ENCODE data around the gene GARIN5B.
"Not testable (repeated sequence)": the region's sequence is repeated elsewhere in the genome, so short reads cannot be mapped to it uniquely, and the experiment has no call there.

The GARIN5B gene

GRCh38 chr19:55362990-55363716 is at the start of gene GARIN5B:
GARIN5B (minus strand) TSS chr19:55363260; CDS start chr19:55363066, 194 bp downstream.
- no peak for DNase-seq (ENCODE audit: low read depth in 2 of 2)

- no peak for DNase-seq (ENCODE audit: low read depth in 2 of 2)
Measured at GRCh38 chr19:55410168-55410567, 47.1 kb upstream of the GARIN5B start.

GRCh38 chr19:55409179-55409578 is 46.1 kb upstream of the GARIN5B start:
- DNase-seq (ENCODE audit: low read depth in 2 of 2) = not testable (repeated sequence)

- DNase-seq (ENCODE audit: low read depth in 2 of 2) = no peak
Measured at GRCh38 chr19:55408533-55408872, 45.4 kb upstream of the GARIN5B start.

GRCh38 chr19:55407800-55408532 is 44.9 kb upstream of the GARIN5B start:
- DNase-seq (ENCODE audit: low read depth in 2 of 2) = peak; percentile 94 to 95

GRCh38 chr19:55407550-55407799 is 44.4 kb upstream of the GARIN5B start, which contains the start of gene UBE2S:
UBE2S (minus strand) TSS chr19:55407788; CDS start chr19:55407589, 199 bp downstream.
- not testable (repeated sequence) for DNase-seq (ENCODE audit: low read depth in 2 of 2)

GRCh38 chr19:55406826-55407549 is 43.9 kb upstream of the GARIN5B start:
- DNase-seq (ENCODE audit: low read depth in 2 of 2) = no peak

- no peak for DNase-seq (ENCODE audit: low read depth in 2 of 2)
Measured at GRCh38 chr19:55406091-55406825, 43.2 kb upstream of the GARIN5B start.

GRCh38 chr19:55405638-55406037 is 42.6 kb upstream of the GARIN5B start:
- DNase-seq (ENCODE audit: low read depth in 2 of 2) = no peak

GRCh38 chr19:55402509-55402908 is 39.4 kb upstream of the GARIN5B start:
- DNase-seq (ENCODE audit: low read depth in 2 of 2) = no peak

GRCh38 chr19:55401390-55401789 is 38.3 kb upstream of the GARIN5B start:
- not testable (repeated sequence) for DNase-seq (ENCODE audit: low read depth in 2 of 2)

GRCh38 chr19:55400281-55401087 is 37.4 kb upstream of the GARIN5B start:
- no peak for DNase-seq (ENCODE audit: low read depth in 2 of 2)

- no peak for DNase-seq (ENCODE audit: low read depth in 2 of 2)
Measured at GRCh38 chr19:55398200-55398925, 35.3 kb upstream of the GARIN5B start.

- DNase-seq (ENCODE audit: low read depth in 2 of 2) = no peak
Measured at GRCh38 chr19:55392820-55393761, 30.0 kb upstream of the GARIN5B start.

GRCh38 chr19:55391702-55392615 is 28.9 kb upstream of the GARIN5B start:
- DNase-seq (ENCODE audit: low read depth in 2 of 2) = no peak

GRCh38 chr19:55391191-55391670 is 28.2 kb upstream of the GARIN5B start:
- no peak for DNase-seq (ENCODE audit: low read depth in 2 of 2)

GRCh38 chr19:55390461-55390880 is 27.4 kb upstream of the GARIN5B start:
- no peak for DNase-seq (ENCODE audit: low read depth in 2 of 2)

Data from stimulated activated CD8-positive, alpha-beta memory T cell treated with anti-CD3 and anti-CD28 coated beads, Interleukin-2, amount 100 ng/mL, for 48 hours (primary cell).